Right ventricle myocardium superior (tissue), 1 donor: ENCODE data around the gene MYO1G. TPM values are rescaled to one million over a fixed set of nuclear protein-coding genes. Genes with fewer than 3 reads are reported as not detected.
A peak's percentile ranks its signal among the peaks of the same experiment; 100 is the strongest.
"Not testable (repeated sequence)": the region's sequence is repeated elsewhere in the genome, so short reads cannot be mapped to it uniquely, and the experiment has no call there.

Experiments used
- ATAC-seq: fragments of 200-7000 bp; cut with Tn5 transposase; one replicate; pipeline ENCODE4 v1.9.1; 2020; ENCODE audit warnings: mild to moderate bottlenecking; ENCODE audit not compliant: poor library complexity
- DNase-seq: peaks from one replicate; pipeline ENCODE4 v3.0.0-alpha.2; 2020
- intact Hi-C: fragments of 100-400 bp; cut with DNase I; formaldehyde crosslinking; loops from one replicate; pipeline ENCODE4 v1.11.2; 2022
- long read RNA-seq: library from polyadenylated mRNA; unstranded; transcript quantifications from one replicate; pipeline ENCODE4 v2.0.0, GENCODE V29; 2021
- total RNA-seq: library from RNA; stranded (reverse); fragmentation: NEBNext Ultra II Directional; extraction: Animal tissue kit (Norgen Biotek cat#: 25700); gene quantifications from one replicate; pipeline ENCODE4 v1.2.1, GENCODE V29; 2021
- donor health status: DM: no; HTN: yes; CAD: no; lungs with severe emphysema.

Gene MYO1G
- total RNA-seq = 0.97 TPM
- long read RNA-seq, partial matches to known transcripts = 2 of 3 reads
- long read RNA-seq, other reads (novel, unspliced or antisense) = 0 of 3 reads

- intact Hi-C loops = no loop called here
- ATAC-seq (peak; percentile 42), DNase-seq (peak; percentile 68)
Observed at GRCh38 chr7:44978511-44979366, at the start of gene MYO1G. Gene MYO1G, minus strand, starts transcription at chr7:44979015. Its CDS starts 54 bp downstream, at chr7:44978961.

GRCh38 chr7:45028138-45028919 is 49.5 kb upstream of the MYO1G start:
- no peak for DNase-seq

GRCh38 chr7:45027774-45028114 is 48.9 kb upstream of the MYO1G start:
- DNase-seq (no peak), ATAC-seq (no peak)
- intact Hi-C loops = no loop called here

More at GRCh38 chr7:45028138-45028919, 49.5 kb upstream of the MYO1G start:
- no peak for ATAC-seq
- intact Hi-C loops = no loop called here

GRCh38 chr7:45026984-45027773 is 48.4 kb upstream of the MYO1G start:
- DNase-seq = no peak
- intact Hi-C loops = no loop called here
- ATAC-seq = peak; percentile 60

GRCh38 chr7:45026013-45026412 is 47.2 kb upstream of the MYO1G start:
- no peak for DNase-seq
- ATAC-seq = no peak
- intact Hi-C loops = no loop called here

- intact Hi-C loops = not testable (repeated sequence)
Observed at GRCh38 chr7:45025473-45025872, 46.7 kb upstream of the MYO1G start.

GRCh38 chr7:45024126-45024744 is 45.4 kb upstream of the MYO1G start:
- intact Hi-C loops = no loop called here
- DNase-seq (no peak), ATAC-seq (no peak)

More at GRCh38 chr7:45025473-45025872, 46.7 kb upstream of the MYO1G start:
- not testable (repeated sequence) for ATAC-seq, DNase-seq

GRCh38 chr7:45021604-45022296 is 42.9 kb upstream of the MYO1G start:
- intact Hi-C loops = no loop called here
- peak; percentile 22 for ATAC-seq
- DNase-seq = no peak

GRCh38 chr7:45020915-45021314 is 42.1 kb upstream of the MYO1G start:
- DNase-seq = no peak

GRCh38 chr7:45017253-45017652 is 38.4 kb upstream of the MYO1G start:
- DNase-seq (no peak), ATAC-seq (no peak)
- intact Hi-C loops = no loop called here

More at GRCh38 chr7:45020915-45021314, 42.1 kb upstream of the MYO1G start:
- intact Hi-C loops = no loop called here
- ATAC-seq = no peak

- no peak for DNase-seq
- intact Hi-C loops = no loop called here
- no peak for ATAC-seq
Observed at GRCh38 chr7:45015313-45015712, 36.5 kb upstream of the MYO1G start.

GRCh38 chr7:45013465-45013967 is 34.7 kb upstream of the MYO1G start:
- DNase-seq (no peak), ATAC-seq (no peak)
- intact Hi-C loops = no loop called here

GRCh38 chr7:45007571-45008328 is 28.9 kb upstream of the MYO1G start:
- intact Hi-C loops = no loop called here
- DNase-seq = no peak
- ATAC-seq = no peak

GRCh38 chr7:45007106-45007505 is 28.3 kb upstream of the MYO1G start:
- no peak for ATAC-seq
- DNase-seq = no peak
- intact Hi-C loops = no loop called here

GRCh38 chr7:45003789-45004188 is 25.0 kb upstream of the MYO1G start:
- intact Hi-C loops = loop anchor here (5.0 kb wide), 1 partner anchor 104 kb away; no protein-coding TSS in a partner anchor
- ATAC-seq = no peak

GRCh38 chr7:45001826-45002225 is 23.0 kb upstream of the MYO1G start:
- ATAC-seq = no peak
- DNase-seq = no peak
- intact Hi-C loops = loop anchor here (5.0 kb wide), 1 partner anchor 105 kb away; no protein-coding TSS in a partner anchor

More at GRCh38 chr7:45003789-45004188, 25.0 kb upstream of the MYO1G start:
- no peak for DNase-seq
